IgD-negative memory B cell (primary cell): ENCODE measurements around the gene ALMS1. TPM values are rescaled to one million over a fixed set of nuclear protein-coding genes. Genes with fewer than 3 reads are reported as not detected.
A peak's percentile ranks its signal among the peaks of the same experiment; 100 is the strongest.
"Not testable (repeated sequence)": the region's sequence is repeated elsewhere in the genome, so short reads cannot be mapped to it uniquely, and the experiment has no call there.

Source experiments
- H3K27ac Mint-ChIP-seq, 3 donors: one replicate each; pipeline ENCODE4 v1.8.0; 2020 to 2022; ENCODE audit warnings: mild to moderate bottlenecking in 3 of 3, mixed read lengths in 3 of 3, moderate library complexity in 1 of 3
- H3K27me3 Mint-ChIP-seq: one replicate; pipeline ENCODE4 v1.8.0; 2021; ENCODE audit warnings: mixed read lengths
- H3K36me3 Mint-ChIP-seq: one replicate; pipeline ENCODE4 v1.8.0; 2020; ENCODE audit warnings: mild to moderate bottlenecking, mixed read lengths
- H3K4me1 Mint-ChIP-seq, 3 donors: one replicate each; pipeline ENCODE4 v1.8.0; 2020 to 2022; ENCODE audit warnings: mixed read lengths in 3 of 3, mild to moderate bottlenecking in 1 of 3
- H3K4me3 Mint-ChIP-seq, 4 donors: one replicate each; pipeline ENCODE4 v1.8.0; 2020 to 2022; ENCODE audit warnings: mild to moderate bottlenecking in 4 of 4, mixed read lengths in 4 of 4, moderate library complexity in 3 of 4
- H3K9me3 Mint-ChIP-seq, 3 donors: one replicate each; pipeline ENCODE4 v1.8.0; 2020 to 2021; ENCODE audit warnings: mixed read lengths in 3 of 3, mild to moderate bottlenecking in 1 of 3
- polyA plus RNA-seq: library from polyadenylated mRNA; unstranded; fragments of 300-500 nt; fragmentation: Illumina TruSeq; gene quantifications from one replicate; pipeline ENCODE4 v1.2.3, GENCODE V29; 2021

Gene ALMS1
- polyA plus RNA-seq, 1 donor from 2014 or later = 2.3 TPM

- H3K27me3 Mint-ChIP-seq = peaks cover 10% of the 10 kb centered on the region
- H3K9me3 Mint-ChIP-seq = peaks cover 0 to 5% (median 0%) of the 10 kb centered on the region in 3 donors
- no peak overlapping the region for H3K27ac Mint-ChIP-seq
- H3K4me3 Mint-ChIP-seq = peak overlapping the region in 1 of 4 donors; percentile 65
- peaks cover 3% of the 10 kb centered on the region for H3K36me3 Mint-ChIP-seq
- no peaks in the 10 kb centered on the region for H3K4me1 Mint-ChIP-seq
Observed at GRCh38 chr2:73640946-73641766, 255.5 kb downstream of the ALMS1 start.

- Mint-ChIP-seq H3K27ac (no peak overlapping the region), H3K9me3 (peaks cover 0 to 5% (median 0%) of the 10 kb centered on the region in 3 donors), H3K36me3 (peaks cover 3% of the 10 kb centered on the region), H3K27me3 (peaks cover 10% of the 10 kb centered on the region), H3K4me1 (no peaks in the 10 kb centered on the region), H3K4me3 (peak overlapping the region in 1 of 4 donors; percentile 65)
Observed at GRCh38 chr2:73641767-73642062, 256.1 kb downstream of the ALMS1 start.

DNA sequence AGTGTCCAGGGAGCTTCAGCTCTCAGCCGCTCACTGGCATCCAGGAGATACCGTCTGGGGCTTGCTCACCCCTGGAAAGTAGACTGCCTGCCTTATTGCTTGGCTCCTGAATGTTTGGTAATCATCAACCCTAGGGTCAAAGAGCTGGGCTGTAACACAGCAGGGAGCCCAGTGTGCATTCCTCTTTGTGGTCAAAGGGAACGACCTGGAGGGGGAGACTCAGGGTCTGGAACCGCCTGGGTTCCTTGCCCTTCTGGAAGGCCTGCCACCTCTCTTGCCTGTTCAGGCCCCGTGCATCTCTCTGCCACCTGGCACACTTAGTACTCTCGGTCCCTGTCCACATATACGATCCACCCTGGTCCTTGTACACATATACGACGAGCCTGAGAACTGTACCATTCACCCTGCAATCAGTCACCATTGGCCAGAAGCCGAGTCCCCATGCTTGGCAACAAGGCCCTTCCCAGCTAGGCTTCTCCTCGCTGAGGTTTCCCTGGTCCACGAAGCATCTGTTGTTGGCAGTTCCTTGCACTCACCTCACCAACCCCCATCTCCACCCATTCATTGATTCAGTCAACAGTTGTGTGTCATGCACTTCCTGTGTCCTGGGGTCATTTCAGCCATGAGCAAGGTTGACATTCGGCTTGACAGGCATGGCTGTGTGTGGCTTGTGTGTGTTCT lies 256.8 kb downstream of the ALMS1 start, which contains the start of gene NAT8:
NAT8 (minus strand) TSS at position 85 of the 681 bp plus-strand sequence. CDS start 794 bp downstream, outside the sequence.
- H3K9me3 Mint-ChIP-seq = peaks cover 0 to 2% (median 0%) of the 10 kb centered on the region in 3 donors
- H3K4me3 Mint-ChIP-seq = peak within 1 kb of the TSS in 2 of 4 donors; percentile 33 to 65
- peaks cover 14% of the 10 kb centered on the region for H3K27me3 Mint-ChIP-seq
- no peak within 1 kb of the TSS for H3K27ac Mint-ChIP-seq
- H3K36me3 Mint-ChIP-seq = peaks cover 3% of the 10 kb centered on the region
- H3K4me1 Mint-ChIP-seq = no peaks in the 10 kb centered on the region

DNA sequence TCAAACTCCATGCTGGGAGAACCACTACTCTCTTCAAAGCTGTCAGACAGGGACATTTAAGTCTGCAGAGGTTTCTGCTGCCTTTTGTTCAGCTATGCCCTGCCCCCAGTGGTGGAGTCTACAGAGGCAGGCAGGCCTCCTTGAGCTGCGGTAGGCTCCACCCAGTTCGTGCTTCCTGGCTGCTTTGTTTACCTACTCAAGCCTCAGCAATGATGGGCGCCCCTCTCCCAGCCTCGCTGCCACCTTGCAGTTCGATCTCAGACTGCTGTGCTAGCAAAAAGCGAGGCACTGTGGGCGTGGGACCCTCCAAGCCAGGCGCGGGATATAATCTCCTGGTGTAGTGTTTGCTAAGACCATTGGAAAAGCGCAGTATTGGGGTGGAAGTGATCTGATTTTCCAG lies 262.1 kb downstream of the ALMS1 start:
- not testable (repeated sequence) for H3K4me3 Mint-ChIP-seq, H3K36me3 Mint-ChIP-seq, H3K4me1 Mint-ChIP-seq, H3K27ac Mint-ChIP-seq, H3K9me3 Mint-ChIP-seq
- peaks cover 14% of the 10 kb centered on the region for H3K27me3 Mint-ChIP-seq

- Mint-ChIP-seq H3K36me3 (no peaks in the 10 kb centered on the region), H3K4me3 (no peak overlapping the region), H3K27ac (no peak overlapping the region), H3K27me3 (peaks cover 9% of the 10 kb centered on the region), H3K9me3 (peaks cover 0 to 3% (median 0%) of the 10 kb centered on the region in 3 donors), H3K4me1 (no peaks in the 10 kb centered on the region)
Observed at GRCh38 chr2:73651591-73652230, 266.1 kb downstream of the ALMS1 start.

GRCh38 chr2:73652348-73652747 lies 266.7 kb downstream of the ALMS1 start:
- H3K4me3 Mint-ChIP-seq = no peak overlapping the region
- H3K9me3 Mint-ChIP-seq = peaks cover 0 to 3% (median 0%) of the 10 kb centered on the region in 3 donors
- H3K36me3 Mint-ChIP-seq = no peaks in the 10 kb centered on the region
- H3K27ac Mint-ChIP-seq = no peak overlapping the region
- no peaks in the 10 kb centered on the region for H3K4me1 Mint-ChIP-seq
- H3K27me3 Mint-ChIP-seq = peaks cover 5% of the 10 kb centered on the region

DNA sequence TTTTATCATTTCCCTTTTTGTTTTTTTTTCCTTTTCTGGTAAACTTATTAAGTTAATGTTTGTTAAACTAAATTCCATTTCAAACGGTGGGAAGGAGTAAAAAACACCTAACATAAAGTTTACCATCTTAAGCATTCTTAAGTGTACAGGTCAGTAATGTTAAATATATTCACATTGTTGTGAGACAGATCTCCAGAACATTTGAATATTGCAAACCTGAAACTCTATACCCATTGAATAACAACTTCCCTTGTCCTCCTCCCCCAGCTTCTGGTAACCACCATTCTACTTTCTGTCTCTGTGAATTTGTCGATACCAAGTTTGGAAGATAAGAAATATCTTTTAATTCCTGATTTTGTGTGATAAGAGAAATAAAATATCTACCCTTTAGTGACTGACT lies 268.5 kb downstream of the ALMS1 start:
- no peaks in the 10 kb centered on the region for H3K4me1 Mint-ChIP-seq
- H3K27ac Mint-ChIP-seq = no peak overlapping the region
- no peaks in the 10 kb centered on the region for H3K36me3 Mint-ChIP-seq
- no peak overlapping the region for H3K4me3 Mint-ChIP-seq
- H3K9me3 Mint-ChIP-seq = peaks cover 0 to 2% (median under 1%) of the 10 kb centered on the region in 3 donors
- peaks cover 1% of the 10 kb centered on the region for H3K27me3 Mint-ChIP-seq

Other genes with a start within 250 kb of the ALMS1 start
- gene NOTO, start 183.3 kb upstream of the ALMS1 start, polyA plus RNA-seq = not detected
- gene SMYD5, start 171.6 kb upstream of the ALMS1 start, polyA plus RNA-seq = 27.4 TPM
- 12.4 TPM for gene PRADC1, start 152.6 kb upstream of the ALMS1 start, polyA plus RNA-seq
- 242 TPM for gene CCT7, start 151.5 kb upstream of the ALMS1 start, polyA plus RNA-seq
- 3.8 TPM for gene FBXO41, start 101.4 kb upstream of the ALMS1 start, polyA plus RNA-seq
- 0.26 TPM for gene EGR4, start 92.3 kb upstream of the ALMS1 start, polyA plus RNA-seq